HL-60 (cell line): ENCODE data around the gene ATPAF2.

Experiments used
- CTCF ChIP-seq: IDR thresholded peaks from one replicate; pipeline ENCODE4 v1.5.1; 2011; ENCODE audit warnings: low read length, control low read depth, inconsistent platforms; ENCODE audit not compliant: insufficient read depth
- POLR2AphosphoS5 ChIP-seq: IDR thresholded peaks from 2 replicates; pipeline ENCODE4 v1.6.1; 2012; ENCODE audit warnings: low read depth

GRCh38 chr17:18084256-18084655 lies 45.3 kb upstream of the ATPAF2 start:
- TF ChIP-seq CTCF (no peak), POLR2AphosphoS5 (no peak)
